Transverse colon (tissue), 3 donors: ENCODE data around the gene CYTH4.

Experiments used
- CTCF ChIP-seq, 5 experiments: fragments of 200-600 bp in 3 of 5; fragments of 450-650 bp in 2 of 5; sonication (generic) in 3 of 5; IDR thresholded peaks; 1 replicate in 2 of 5; 2 replicates in 3 of 5; pipeline ENCODE4 v1.5.1; 2016 to 2017; ENCODE audit warnings: antibody characterized with exemption in 5 of 5, inconsistent platforms in 3 of 5, mild to moderate bottlenecking in 2 of 5, moderate library complexity in 1 of 5
- POLR2A ChIP-seq: fragments of 450-650 bp; IDR thresholded peaks from one replicate; pipeline ENCODE4 v1.6.1; 2016; ENCODE audit warnings: antibody characterized with exemption, mild to moderate bottlenecking, moderate library complexity

GRCh38 chr22:37310815-37311595 is 28.7 kb downstream of the CYTH4 start:
- TF ChIP-seq CTCF (IDR thresholded peaks at IDR 0.05) (no peak), POLR2A (no peak)
